NCI-H2171 (cell line): ENCODE results near the gene CNOT8.
"Not testable (repeated sequence)": the region's sequence is repeated elsewhere in the genome, so short reads cannot be mapped to it uniquely, and the experiment has no call there.

Experiments used
- DNase-seq: peaks from one replicate; lab custom pipeline; 2025; lab: John Stamatoyannopoulos, UW

CNOT8 gene

GRCh38 chr5:154865466-154866184 is 7.2 kb downstream of the CNOT8 start:
- no peak for DNase-seq

- DNase-seq: no peak
These were observed 8.4 kb downstream of the CNOT8 start for GRCh38 chr5:154866841-154867240.

- DNase-seq: peak; percentile 10
These were observed 10.3 kb downstream of the CNOT8 start for GRCh38 chr5:154868702-154869101.

- no peak for DNase-seq
These were observed 13.3 kb downstream of the CNOT8 start for GRCh38 chr5:154871734-154872133.

GRCh38 chr5:154873791-154874331 is 15.4 kb downstream of the CNOT8 start:
- DNase-seq: no peak

- DNase-seq: no peak
These were observed 20.4 kb downstream of the CNOT8 start for GRCh38 chr5:154878642-154879335.

- DNase-seq: no peak
These were observed 23.6 kb downstream of the CNOT8 start for GRCh38 chr5:154881986-154882385.

- no peak for DNase-seq
These were observed 26.0 kb downstream of the CNOT8 start for GRCh38 chr5:154884424-154884823.

- no peak for DNase-seq
These were observed 27.0 kb downstream of the CNOT8 start for GRCh38 chr5:154885439-154885838.

GRCh38 chr5:154892369-154892771 is 33.9 kb downstream of the CNOT8 start:
- no peak for DNase-seq

- no peak for DNase-seq
These were observed 35.0 kb downstream of the CNOT8 start for GRCh38 chr5:154893381-154893780.

GRCh38 chr5:154895606-154896561 is 37.5 kb downstream of the CNOT8 start:
- no peak for DNase-seq

GRCh38 chr5:154896562-154897165 is 38.2 kb downstream of the CNOT8 start:
- DNase-seq: no peak

- DNase-seq: no peak
These were observed 39.8 kb downstream of the CNOT8 start for GRCh38 chr5:154898210-154898609.

GRCh38 chr5:154899151-154899816 is 40.9 kb downstream of the CNOT8 start:
- DNase-seq: no peak

GRCh38 chr5:154900066-154900465 is 41.6 kb downstream of the CNOT8 start:
- DNase-seq: no peak

GRCh38 chr5:154901276-154901675 is 42.8 kb downstream of the CNOT8 start:
- no peak for DNase-seq

GRCh38 chr5:154901913-154902312 is 43.5 kb downstream of the CNOT8 start:
- no peak for DNase-seq

GRCh38 chr5:154905601-154906000 is 47.2 kb downstream of the CNOT8 start:
- DNase-seq: not testable (repeated sequence)

- no peak for DNase-seq
These were observed 58.4 kb downstream of the CNOT8 start for GRCh38 chr5:154916874-154917273.

GRCh38 chr5:154917757-154918156 is 59.3 kb downstream of the CNOT8 start:
- no peak for DNase-seq
